GM12891 (cell line): ENCODE results near the gene SNCB.

Experiments used
- PAX5 ChIP-seq: IDR thresholded peaks from 2 replicates; pipeline ENCODE4 v1.6.1; 2011; ENCODE audit warnings: low read length, moderate library complexity, mild to moderate bottlenecking; ENCODE audit not compliant: insufficient read depth, severe bottlenecking
- POLR2A ChIP-seq: IDR thresholded peaks from 2 replicates; pipeline ENCODE4 v1.6.1; 2011; ENCODE audit warnings: low read depth, low read length, control low read depth
- POLR2AphosphoS5 ChIP-seq: IDR thresholded peaks from 2 replicates; pipeline ENCODE4 v1.6.1; 2011; ENCODE audit warnings: low read depth, low read length, control low read depth
- TAF1 ChIP-seq: IDR thresholded peaks from 2 replicates; pipeline ENCODE4 v1.6.1; 2011; ENCODE audit warnings: low read depth, low read length, control low read depth

DNA sequence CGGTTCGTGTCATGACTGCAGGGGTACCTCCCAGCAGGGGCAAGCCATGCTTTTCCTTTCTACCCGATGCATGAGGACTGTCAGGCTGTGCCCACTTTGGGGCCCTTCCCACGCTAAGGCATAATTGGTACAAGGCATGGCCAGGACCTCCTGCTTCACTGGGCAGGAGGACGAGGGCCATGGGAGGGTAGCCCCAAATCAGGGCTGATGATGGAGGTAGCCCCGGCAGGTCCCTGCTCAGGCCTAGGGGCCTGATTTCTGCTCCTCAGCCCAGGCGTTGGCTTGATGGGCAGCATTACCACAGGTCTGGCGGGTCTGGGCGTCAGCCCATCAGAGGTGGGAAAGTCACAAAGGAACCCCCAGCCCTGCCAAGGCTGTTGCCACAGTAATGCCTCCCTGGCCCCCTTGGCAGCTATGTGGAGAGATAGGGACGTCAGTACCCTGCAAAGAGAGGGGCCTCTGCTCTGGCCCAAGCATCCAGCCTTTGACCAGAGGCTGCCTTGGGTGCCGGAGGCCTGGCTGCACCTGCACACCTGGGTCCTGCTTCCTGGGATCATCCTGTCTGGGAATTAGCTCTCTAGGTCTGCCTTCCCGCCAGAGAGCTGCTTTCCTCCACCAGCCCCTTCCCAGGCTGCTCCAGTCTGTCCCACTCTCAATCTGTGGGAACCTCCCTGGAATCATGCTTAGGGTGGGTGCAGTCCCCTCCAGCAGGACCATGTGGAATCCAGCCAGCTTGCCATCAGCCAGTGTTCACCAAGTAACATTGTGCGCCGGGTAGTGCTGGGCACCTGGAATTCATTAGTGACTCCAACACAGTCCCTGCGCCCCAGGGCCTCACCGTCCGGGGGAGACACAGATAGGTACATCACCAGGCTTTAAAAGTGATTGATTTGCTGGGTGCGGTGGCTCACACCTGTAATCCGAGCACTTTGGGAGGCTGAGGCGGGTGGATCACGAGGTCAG, 32.3 kb upstream of the SNCB start:
- TF ChIP-seq PAX5 (no peak), POLR2AphosphoS5 (no peak), TAF1 (no peak), POLR2A (no peak)
